Measurements from ENCODE around the gene APBA1.

The APBA1 gene

GRCh38 chr9:69400470-69400869 lies 271.7 kb downstream of the APBA1 start:
- H2AFZ ChIP-seq (ENCODE audit: low read depth, low read length, severe bottlenecking) = no peak overlapping the region
- no peak overlapping the region for H3K27ac ChIP-seq (ENCODE audit: low read depth, low read length)
- no peak overlapping the region for H3K9ac ChIP-seq (ENCODE audit: low read length)
- H3K9me2 ChIP-seq (replicated peaks; ENCODE audit: insufficient read depth, low read length) = no peaks in the 10 kb centered on the region
- no peaks in the 10 kb centered on the region for H3F3A ChIP-seq (ENCODE audit: insufficient read depth)
- no peak overlapping the region for H3K4me3 ChIP-seq (ENCODE audit: insufficient read depth, low read length, poor library complexity, severe bottlenecking)
- no peaks in the 10 kb centered on the region for H3K79me2 ChIP-seq (ENCODE audit: insufficient read depth, low read length)
- no peaks in the 10 kb centered on the region for H3K27me3 ChIP-seq (ENCODE audit: low read length)
- H3K36me3 ChIP-seq (ENCODE audit: low read length) = no peaks in the 10 kb centered on the region
- no peak overlapping the region for H3K4me2 ChIP-seq (ENCODE audit: low read depth, low read length, poor library complexity, severe bottlenecking)
- H4K20me1 ChIP-seq (ENCODE audit: low read depth, low read length) = no peaks in the 10 kb centered on the region
- no peaks in the 10 kb centered on the region for H3K9me3 ChIP-seq (ENCODE audit: insufficient read depth, low read length)
- no peak for TF ChIP-seq CTCF (IDR thresholded peaks at IDR 0.05; ENCODE audit: insufficient read depth, low read length, poor library complexity, severe bottlenecking)
- TF ChIP-seq EZH2phosphoT487 (conservative IDR thresholded peaks at IDR 0.05; ENCODE audit: low read length) = no peak

- Histone ChIP-seq H3K4me3 (ENCODE audit: insufficient read depth, low read length, poor library complexity, severe bottlenecking) (no peak overlapping the region), H4K20me1 (ENCODE audit: low read depth, low read length) (no peaks in the 10 kb centered on the region), H2AFZ (ENCODE audit: low read depth, low read length, severe bottlenecking) (no peak overlapping the region), H3K9me2 (replicated peaks; ENCODE audit: insufficient read depth, low read length) (no peaks in the 10 kb centered on the region), H3F3A (ENCODE audit: insufficient read depth) (no peaks in the 10 kb centered on the region), H3K36me3 (ENCODE audit: low read length) (no peaks in the 10 kb centered on the region), H3K9me3 (ENCODE audit: insufficient read depth, low read length) (no peaks in the 10 kb centered on the region), H3K27ac (ENCODE audit: low read depth, low read length) (no peak overlapping the region), H3K9ac (ENCODE audit: low read length) (no peak overlapping the region), H3K27me3 (ENCODE audit: low read length) (no peaks in the 10 kb centered on the region), H3K79me2 (ENCODE audit: insufficient read depth, low read length) (no peaks in the 10 kb centered on the region), H3K4me2 (ENCODE audit: low read depth, low read length, poor library complexity, severe bottlenecking) (no peak overlapping the region)
- TF ChIP-seq EZH2phosphoT487 (conservative IDR thresholded peaks at IDR 0.05; ENCODE audit: low read length) (no peak), CTCF (IDR thresholded peaks at IDR 0.05; ENCODE audit: insufficient read depth, low read length, poor library complexity, severe bottlenecking) (no peak)
Measured at GRCh38 chr9:69397384-69398214, 274.6 kb downstream of the APBA1 start.

- TF ChIP-seq EZH2phosphoT487 (conservative IDR thresholded peaks at IDR 0.05; ENCODE audit: low read length) (no peak), CTCF (IDR thresholded peaks at IDR 0.05; ENCODE audit: insufficient read depth, low read length, poor library complexity, severe bottlenecking) (no peak)
Measured at GRCh38 chr9:69396759-69397158, 275.4 kb downstream of the APBA1 start.

More at GRCh38 chr9:69396759-69397158, 275.4 kb downstream of the APBA1 start:
- Histone ChIP-seq H3F3A (ENCODE audit: insufficient read depth) (no peaks in the 10 kb centered on the region), H3K4me2 (ENCODE audit: low read depth, low read length, poor library complexity, severe bottlenecking) (no peak overlapping the region), H3K4me3 (ENCODE audit: insufficient read depth, low read length, poor library complexity, severe bottlenecking) (no peak overlapping the region), H3K9ac (ENCODE audit: low read length) (no peak overlapping the region), H3K9me2 (replicated peaks; ENCODE audit: insufficient read depth, low read length) (no peaks in the 10 kb centered on the region), H2AFZ (ENCODE audit: low read depth, low read length, severe bottlenecking) (no peak overlapping the region), H3K79me2 (ENCODE audit: insufficient read depth, low read length) (no peaks in the 10 kb centered on the region), H3K36me3 (ENCODE audit: low read length) (no peaks in the 10 kb centered on the region), H3K9me3 (ENCODE audit: insufficient read depth, low read length) (no peaks in the 10 kb centered on the region), H3K27me3 (ENCODE audit: low read length) (no peaks in the 10 kb centered on the region), H4K20me1 (ENCODE audit: low read depth, low read length) (no peaks in the 10 kb centered on the region), H3K27ac (ENCODE audit: low read depth, low read length) (no peak overlapping the region)

Measured in SU-DHL-6 (cell line).